ENCODE data around the gene TYMP. TPM values are rescaled to one million over a fixed set of nuclear protein-coding genes. Genes with fewer than 3 reads are reported as not detected.

The TYMP gene
- total and polyA plus RNA-seq, 10 of the 15 experiments (the other 5 are each of a cell fraction or from before 2014, with no cell fraction given): 0.42 to 57.8 (median 24.6) TPM

DNA sequence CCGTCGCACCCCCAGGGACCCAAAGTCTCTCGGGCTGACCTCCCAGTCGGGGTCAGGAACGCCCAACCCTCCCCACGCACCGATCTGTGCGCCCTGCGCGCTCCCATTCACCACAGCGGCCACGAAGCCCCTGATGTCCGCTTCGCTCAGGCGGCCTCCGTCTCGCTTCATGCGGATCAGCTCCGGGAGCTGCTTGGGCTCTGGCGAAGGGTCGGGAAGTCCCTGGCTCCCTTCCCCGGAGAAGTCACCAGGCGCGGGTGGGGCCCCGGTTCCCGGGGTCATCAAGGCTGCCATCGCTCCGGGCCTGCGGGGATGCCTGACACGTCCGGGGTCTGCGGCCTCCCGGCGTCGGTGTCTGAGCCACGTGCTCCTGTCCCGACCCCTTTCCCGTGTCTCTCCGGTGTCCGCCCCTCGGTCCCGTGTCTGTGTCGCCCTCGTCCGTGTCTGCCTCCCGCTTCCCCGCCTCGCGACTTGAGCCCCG is 356 bp downstream of the TYMP start (continued):
- TF ChIP-seq, protein P1, sequence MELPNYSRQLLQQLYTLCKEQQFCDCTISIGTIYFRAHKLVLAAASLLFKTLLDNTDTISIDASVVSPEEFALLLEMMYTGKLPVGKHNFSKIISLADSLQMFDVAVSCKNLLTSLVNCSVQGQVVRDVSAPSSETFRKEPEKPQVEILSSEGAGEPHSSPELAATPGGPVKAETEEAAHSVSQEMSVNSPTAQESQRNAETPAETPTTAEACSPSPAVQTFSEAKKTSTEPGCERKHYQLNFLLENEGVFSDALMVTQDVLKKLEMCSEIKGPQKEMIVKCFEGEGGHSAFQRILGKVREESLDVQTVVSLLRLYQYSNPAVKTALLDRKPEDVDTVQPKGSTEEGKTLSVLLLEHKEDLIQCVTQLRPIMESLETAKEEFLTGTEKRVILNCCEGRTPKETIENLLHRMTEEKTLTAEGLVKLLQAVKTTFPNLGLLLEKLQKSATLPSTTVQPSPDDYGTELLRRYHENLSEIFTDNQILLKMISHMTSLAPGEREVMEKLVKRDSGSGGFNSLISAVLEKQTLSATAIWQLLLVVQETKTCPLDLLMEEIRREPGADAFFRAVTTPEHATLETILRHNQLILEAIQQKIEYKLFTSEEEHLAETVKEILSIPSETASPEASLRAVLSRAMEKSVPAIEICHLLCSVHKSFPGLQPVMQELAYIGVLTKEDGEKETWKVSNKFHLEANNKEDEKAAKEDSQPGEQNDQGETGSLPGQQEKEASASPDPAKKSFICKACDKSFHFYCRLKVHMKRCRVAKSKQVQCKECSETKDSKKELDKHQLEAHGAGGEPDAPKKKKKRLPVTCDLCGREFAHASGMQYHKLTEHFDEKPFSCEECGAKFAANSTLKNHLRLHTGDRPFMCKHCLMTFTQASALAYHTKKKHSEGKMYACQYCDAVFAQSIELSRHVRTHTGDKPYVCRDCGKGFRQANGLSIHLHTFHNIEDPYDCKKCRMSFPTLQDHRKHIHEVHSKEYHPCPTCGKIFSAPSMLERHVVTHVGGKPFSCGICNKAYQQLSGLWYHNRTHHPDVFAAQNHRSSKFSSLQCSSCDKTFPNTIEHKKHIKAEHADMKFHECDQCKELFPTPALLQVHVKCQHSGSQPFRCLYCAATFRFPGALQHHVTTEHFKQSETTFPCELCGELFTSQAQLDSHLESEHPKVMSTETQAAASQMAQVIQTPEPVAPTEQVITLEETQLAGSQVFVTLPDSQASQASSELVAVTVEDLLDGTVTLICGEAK (IDR thresholded peaks at IDR 0.05; ENCODE audit: borderline replicate concordance): 0 out of 2 replicates have a peak, but pooled peaks have one; percentile 23
- TF ChIP-seq LARP7 (IDR thresholded peaks at IDR 0.05): no peak
- no peak for TF ChIP-seq STAT3 (IDR thresholded peaks at IDR 0.05; ENCODE audit: low read depth, low read length)
- 0 out of 3 replicates have a peak, but pooled peaks have one; percentile 5 for TF ChIP-seq POU2F2 (IDR thresholded peaks at IDR 0.05; ENCODE audit: borderline replicate concordance, low read depth, low read length)
- TF ChIP-seq, protein P2, sequence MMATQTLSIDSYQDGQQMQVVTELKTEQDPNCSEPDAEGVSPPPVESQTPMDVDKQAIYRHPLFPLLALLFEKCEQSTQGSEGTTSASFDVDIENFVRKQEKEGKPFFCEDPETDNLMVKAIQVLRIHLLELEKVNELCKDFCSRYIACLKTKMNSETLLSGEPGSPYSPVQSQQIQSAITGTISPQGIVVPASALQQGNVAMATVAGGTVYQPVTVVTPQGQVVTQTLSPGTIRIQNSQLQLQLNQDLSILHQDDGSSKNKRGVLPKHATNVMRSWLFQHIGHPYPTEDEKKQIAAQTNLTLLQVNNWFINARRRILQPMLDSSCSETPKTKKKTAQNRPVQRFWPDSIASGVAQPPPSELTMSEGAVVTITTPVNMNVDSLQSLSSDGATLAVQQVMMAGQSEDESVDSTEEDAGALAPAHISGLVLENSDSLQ (IDR thresholded peaks at IDR 0.05): no peak
- TF ChIP-seq BRCA1 (IDR thresholded peaks at IDR 0.05; ENCODE audit: low read depth, low read length): no peak
- TF ChIP-seq, protein P3, sequence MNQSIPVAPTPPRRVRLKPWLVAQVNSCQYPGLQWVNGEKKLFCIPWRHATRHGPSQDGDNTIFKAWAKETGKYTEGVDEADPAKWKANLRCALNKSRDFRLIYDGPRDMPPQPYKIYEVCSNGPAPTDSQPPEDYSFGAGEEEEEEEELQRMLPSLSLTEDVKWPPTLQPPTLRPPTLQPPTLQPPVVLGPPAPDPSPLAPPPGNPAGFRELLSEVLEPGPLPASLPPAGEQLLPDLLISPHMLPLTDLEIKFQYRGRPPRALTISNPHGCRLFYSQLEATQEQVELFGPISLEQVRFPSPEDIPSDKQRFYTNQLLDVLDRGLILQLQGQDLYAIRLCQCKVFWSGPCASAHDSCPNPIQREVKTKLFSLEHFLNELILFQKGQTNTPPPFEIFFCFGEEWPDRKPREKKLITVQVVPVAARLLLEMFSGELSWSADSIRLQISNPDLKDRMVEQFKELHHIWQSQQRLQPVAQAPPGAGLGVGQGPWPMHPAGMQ (IDR thresholded peaks at IDR 0.05; ENCODE audit: borderline replicate concordance): no peak
- no peak for TF ChIP-seq ETV6 (conservative IDR thresholded peaks at IDR 0.05 in 1 of 2, IDR thresholded peaks at IDR 0.05 in 1 of 2; ENCODE audit: borderline replicate concordance in 1 of 2, low read depth in 1 of 2)
- no peak for TF ChIP-seq RBBP5 (conservative IDR thresholded peaks at IDR 0.05)
- TF ChIP-seq IRF4 (IDR thresholded peaks at IDR 0.05; ENCODE audit: low read depth, low read length): no peak
- no peak for TF ChIP-seq SPI1 (IDR thresholded peaks at IDR 0.05; ENCODE audit: borderline replicate concordance, insufficient read depth, low read depth, low read length)
- TF ChIP-seq CEBPB (IDR thresholded peaks at IDR 0.05; ENCODE audit: borderline replicate concordance in 1 of 2, low read depth in 2 of 2, low read length in 2 of 2): no peak
- TF ChIP-seq, protein P4, sequence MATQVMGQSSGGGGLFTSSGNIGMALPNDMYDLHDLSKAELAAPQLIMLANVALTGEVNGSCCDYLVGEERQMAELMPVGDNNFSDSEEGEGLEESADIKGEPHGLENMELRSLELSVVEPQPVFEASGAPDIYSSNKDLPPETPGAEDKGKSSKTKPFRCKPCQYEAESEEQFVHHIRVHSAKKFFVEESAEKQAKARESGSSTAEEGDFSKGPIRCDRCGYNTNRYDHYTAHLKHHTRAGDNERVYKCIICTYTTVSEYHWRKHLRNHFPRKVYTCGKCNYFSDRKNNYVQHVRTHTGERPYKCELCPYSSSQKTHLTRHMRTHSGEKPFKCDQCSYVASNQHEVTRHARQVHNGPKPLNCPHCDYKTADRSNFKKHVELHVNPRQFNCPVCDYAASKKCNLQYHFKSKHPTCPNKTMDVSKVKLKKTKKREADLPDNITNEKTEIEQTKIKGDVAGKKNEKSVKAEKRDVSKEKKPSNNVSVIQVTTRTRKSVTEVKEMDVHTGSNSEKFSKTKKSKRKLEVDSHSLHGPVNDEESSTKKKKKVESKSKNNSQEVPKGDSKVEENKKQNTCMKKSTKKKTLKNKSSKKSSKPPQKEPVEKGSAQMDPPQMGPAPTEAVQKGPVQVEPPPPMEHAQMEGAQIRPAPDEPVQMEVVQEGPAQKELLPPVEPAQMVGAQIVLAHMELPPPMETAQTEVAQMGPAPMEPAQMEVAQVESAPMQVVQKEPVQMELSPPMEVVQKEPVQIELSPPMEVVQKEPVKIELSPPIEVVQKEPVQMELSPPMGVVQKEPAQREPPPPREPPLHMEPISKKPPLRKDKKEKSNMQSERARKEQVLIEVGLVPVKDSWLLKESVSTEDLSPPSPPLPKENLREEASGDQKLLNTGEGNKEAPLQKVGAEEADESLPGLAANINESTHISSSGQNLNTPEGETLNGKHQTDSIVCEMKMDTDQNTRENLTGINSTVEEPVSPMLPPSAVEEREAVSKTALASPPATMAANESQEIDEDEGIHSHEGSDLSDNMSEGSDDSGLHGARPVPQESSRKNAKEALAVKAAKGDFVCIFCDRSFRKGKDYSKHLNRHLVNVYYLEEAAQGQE (IDR thresholded peaks at IDR 0.05; ENCODE audit: low read depth, low read length): no peak
- no peak for TF ChIP-seq ZNF217 (IDR thresholded peaks at IDR 0.05)
- TF ChIP-seq WRNIP1 (IDR thresholded peaks at IDR 0.05; ENCODE audit: borderline replicate concordance, low read depth, low read length): no peak
- no peak for TF ChIP-seq ZNF274 (IDR thresholded peaks at IDR 0.05; ENCODE audit: insufficient read depth, insufficient read length)
- TF ChIP-seq RAD21 (IDR thresholded peaks at IDR 0.05; ENCODE audit: insufficient read depth, low read depth, low read length): no peak
- no peak for TF ChIP-seq YY1 (IDR thresholded peaks at IDR 0.05; ENCODE audit: low read depth, low read length)
